DOHH2 (cell line): Measurements from ENCODE around the gene RAMP1.

Experiments
- EZH2phosphoT487 ChIP-seq: fragments of 200-600 bp; sonication (generic); IDR thresholded peaks from 2 replicates; pipeline ENCODE4 v1.6.1; 2017; ENCODE audit warnings: borderline replicate concordance, mild to moderate bottlenecking, antibody characterized with exemption, low read length, moderate library complexity, mixed read lengths
- TF ChIP-seq, protein P1 (sequence below): fragments of 200-600 bp; sonication (generic); IDR thresholded peaks from one replicate; pipeline ENCODE4 v1.5.1; 2014; ENCODE audit warnings: antibody characterized with exemption, mild to moderate bottlenecking, low read depth, low read length; ENCODE audit not compliant: poor library complexity, severe bottlenecking

DNA sequence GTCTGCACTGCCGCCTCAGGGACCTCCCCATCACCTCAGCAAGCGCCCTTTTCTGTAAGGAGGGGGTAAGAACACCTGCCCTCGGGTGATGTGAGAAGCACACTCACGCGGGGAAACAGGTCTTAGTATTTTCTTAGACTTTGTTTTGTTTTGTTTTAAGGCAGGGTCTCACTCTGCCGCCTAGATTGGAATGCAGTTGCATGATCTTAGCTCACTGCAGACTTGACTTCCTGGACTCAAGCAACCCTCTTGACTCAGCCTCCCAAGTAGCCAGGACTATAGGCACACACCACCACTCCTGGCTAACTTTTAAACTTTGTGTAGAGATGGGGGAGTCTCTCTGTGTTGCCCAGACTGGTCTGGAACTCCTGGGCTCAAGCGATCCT lies 37.1 kb downstream of the RAMP1 start:
- TF ChIP-seq, protein P1, sequence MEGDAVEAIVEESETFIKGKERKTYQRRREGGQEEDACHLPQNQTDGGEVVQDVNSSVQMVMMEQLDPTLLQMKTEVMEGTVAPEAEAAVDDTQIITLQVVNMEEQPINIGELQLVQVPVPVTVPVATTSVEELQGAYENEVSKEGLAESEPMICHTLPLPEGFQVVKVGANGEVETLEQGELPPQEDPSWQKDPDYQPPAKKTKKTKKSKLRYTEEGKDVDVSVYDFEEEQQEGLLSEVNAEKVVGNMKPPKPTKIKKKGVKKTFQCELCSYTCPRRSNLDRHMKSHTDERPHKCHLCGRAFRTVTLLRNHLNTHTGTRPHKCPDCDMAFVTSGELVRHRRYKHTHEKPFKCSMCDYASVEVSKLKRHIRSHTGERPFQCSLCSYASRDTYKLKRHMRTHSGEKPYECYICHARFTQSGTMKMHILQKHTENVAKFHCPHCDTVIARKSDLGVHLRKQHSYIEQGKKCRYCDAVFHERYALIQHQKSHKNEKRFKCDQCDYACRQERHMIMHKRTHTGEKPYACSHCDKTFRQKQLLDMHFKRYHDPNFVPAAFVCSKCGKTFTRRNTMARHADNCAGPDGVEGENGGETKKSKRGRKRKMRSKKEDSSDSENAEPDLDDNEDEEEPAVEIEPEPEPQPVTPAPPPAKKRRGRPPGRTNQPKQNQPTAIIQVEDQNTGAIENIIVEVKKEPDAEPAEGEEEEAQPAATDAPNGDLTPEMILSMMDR = no peak
- TF ChIP-seq EZH2phosphoT487 = no peak
